Fibroblast of lung (primary cell): ENCODE measurements around the gene DIS3L2. TPM values are rescaled to one million over a fixed set of nuclear protein-coding genes. Genes with fewer than 3 reads are reported as not detected.

Source experiments
- DNase-seq, 2 donors: peaks; one replicate each; pipeline versions ENCODE4 v3.0.0 to v3.0.0-alpha.2; 2010; ENCODE audit warnings: low read depth in 2 of 2
- H2AFZ ChIP-seq: 2 replicates; pipeline ENCODE4 v1.5.1; 2012; ENCODE audit warnings: low read length, control low read depth, inconsistent platforms
- H3K27ac ChIP-seq: 2 replicates; pipeline ENCODE4 v1.5.1; 2011; ENCODE audit warnings: low read length, control low read depth; ENCODE audit not compliant: insufficient read depth
- H3K27me3 ChIP-seq: 2 replicates; pipeline ENCODE4 v1.5.1; 2011; ENCODE audit warnings: mild to moderate bottlenecking, low read length; ENCODE audit not compliant: control insufficient read depth, insufficient read depth
- H3K36me3 ChIP-seq: 2 replicates; pipeline ENCODE4 v1.5.1; 2011; ENCODE audit warnings: low read length; ENCODE audit not compliant: control insufficient read depth, insufficient read depth
- H3K4me1 ChIP-seq: 2 replicates; pipeline ENCODE4 v1.5.1; 2011; ENCODE audit warnings: low read length; ENCODE audit not compliant: control insufficient read depth, insufficient read depth; ENCODE audit errors: extremely low read depth
- H3K4me2 ChIP-seq: 2 replicates; pipeline ENCODE4 v1.5.1; 2011; ENCODE audit warnings: low read length, control low read depth; ENCODE audit not compliant: insufficient read depth; ENCODE audit errors: extremely low read depth
- H3K4me3 ChIP-seq, 4 experiments: fragments of 200-600 bp in 1 of 4; sonication (generic) in 1 of 4; replicated peaks in 1 of 4; 2 replicates each; pipeline ENCODE4 v1.5.1; 2011 to 2016; ENCODE audit warnings: low read length in 4 of 4, low read depth in 3 of 4, mild to moderate bottlenecking in 3 of 4, control low read depth in 2 of 4, inconsistent platforms in 1 of 4, mixed read lengths in 1 of 4; ENCODE audit not compliant: insufficient read depth in 1 of 4; ENCODE audit errors: control extremely low read depth in 1 of 4
- H3K79me2 ChIP-seq: 2 replicates; pipeline ENCODE4 v1.5.1; 2012; ENCODE audit warnings: mild to moderate bottlenecking, low read length, inconsistent platforms; ENCODE audit not compliant: control insufficient read depth, insufficient read depth
- H3K9ac ChIP-seq: 2 replicates; pipeline ENCODE4 v1.5.1; 2011; ENCODE audit warnings: mild to moderate bottlenecking, low read length, control low read depth; ENCODE audit not compliant: insufficient read depth
- H3K9me3 ChIP-seq: 2 replicates; pipeline ENCODE4 v1.5.1; 2012; ENCODE audit warnings: low read depth, low read length; ENCODE audit not compliant: control insufficient read depth, insufficient read depth
- H4K20me1 ChIP-seq: 2 replicates; pipeline ENCODE4 v1.5.1; 2011; ENCODE audit warnings: low read length; ENCODE audit not compliant: control insufficient read depth, insufficient read depth; ENCODE audit errors: extremely low read depth
- EZH2 ChIP-seq: IDR thresholded peaks from 2 replicates; pipeline ENCODE4 v1.5.1; 2012; ENCODE audit warnings: low read length, control low read depth, mild to moderate bottlenecking; ENCODE audit errors: missing control alignments
- polyA plus RNA-seq, 2 donors: library from polyadenylated mRNA; depleted of rRNA in 1 of 2; stranded (reverse) in 1 of 2; unstranded in 1 of 2; fragments of >200 nt; gene quantifications; 2 replicates each; pipeline ENCODE4 v1.2.1, GENCODE V29; 2011 to 2012; ENCODE audit warnings: missing spikeins in 1 of 2
- total RNA-seq: library from RNA; depleted of rRNA; stranded (reverse); fragments of >200 nt; gene quantifications from 2 replicates; pipeline ENCODE4 v1.2.1, GENCODE V29; 2014
- TF ChIP-seq, protein P1 (sequence below), 2 donors: IDR thresholded peaks in 1 of 2; conservative IDR thresholded peaks in 1 of 2; 1 replicate in 1 of 2; 2 replicates in 1 of 2; pipeline ENCODE4 v1.5.1; 2011 to 2012; ENCODE audit warnings: low read length in 2 of 2, control low read depth in 1 of 2, inconsistent platforms in 1 of 2, low read depth in 1 of 2, mild to moderate bottlenecking in 1 of 2

DIS3L2 gene
- total and polyA plus RNA-seq, 2 donors (not counting 1 experiment from before 2014, with no cell fraction given), result 5.2 to 15.2 TPM

DNA sequence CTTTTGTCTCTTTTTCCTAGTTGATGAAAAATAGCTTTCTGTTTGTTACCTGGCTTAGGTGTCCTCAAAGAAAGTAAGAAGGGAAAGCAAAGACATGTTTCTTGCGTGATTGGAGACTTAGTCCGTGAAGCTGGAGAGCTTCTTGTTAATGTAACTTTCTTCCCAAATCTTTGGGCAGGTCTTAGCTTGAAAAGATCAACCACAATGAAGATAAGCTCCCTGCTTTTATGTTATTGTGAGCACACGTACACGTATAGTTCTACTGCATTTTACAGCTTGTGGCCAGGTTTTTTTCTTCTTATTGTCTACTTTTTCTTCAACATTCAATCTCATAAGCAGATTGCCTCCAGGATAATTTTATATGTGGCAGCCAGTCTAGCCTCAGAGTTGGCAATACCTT, 99.8 kb downstream of the DIS3L2 start:
- Histone ChIP-seq H3K79me2 (no peaks in the 10 kb centered on the region), H3K9ac (no peak overlapping the region), H3K4me1 (no peaks in the 10 kb centered on the region), H3K4me2 (no peak overlapping the region), H3K4me3 (no peak overlapping the region), H3K36me3 (no peaks in the 10 kb centered on the region), H3K27ac (no peak overlapping the region), H4K20me1 (no peaks in the 10 kb centered on the region), H2AFZ (no peak overlapping the region), H3K9me3 (no peaks in the 10 kb centered on the region), H3K27me3 (no peaks in the 10 kb centered on the region)
- DNase-seq, result no peak
- no peak for TF ChIP-seq EZH2
- TF ChIP-seq, protein P1, sequence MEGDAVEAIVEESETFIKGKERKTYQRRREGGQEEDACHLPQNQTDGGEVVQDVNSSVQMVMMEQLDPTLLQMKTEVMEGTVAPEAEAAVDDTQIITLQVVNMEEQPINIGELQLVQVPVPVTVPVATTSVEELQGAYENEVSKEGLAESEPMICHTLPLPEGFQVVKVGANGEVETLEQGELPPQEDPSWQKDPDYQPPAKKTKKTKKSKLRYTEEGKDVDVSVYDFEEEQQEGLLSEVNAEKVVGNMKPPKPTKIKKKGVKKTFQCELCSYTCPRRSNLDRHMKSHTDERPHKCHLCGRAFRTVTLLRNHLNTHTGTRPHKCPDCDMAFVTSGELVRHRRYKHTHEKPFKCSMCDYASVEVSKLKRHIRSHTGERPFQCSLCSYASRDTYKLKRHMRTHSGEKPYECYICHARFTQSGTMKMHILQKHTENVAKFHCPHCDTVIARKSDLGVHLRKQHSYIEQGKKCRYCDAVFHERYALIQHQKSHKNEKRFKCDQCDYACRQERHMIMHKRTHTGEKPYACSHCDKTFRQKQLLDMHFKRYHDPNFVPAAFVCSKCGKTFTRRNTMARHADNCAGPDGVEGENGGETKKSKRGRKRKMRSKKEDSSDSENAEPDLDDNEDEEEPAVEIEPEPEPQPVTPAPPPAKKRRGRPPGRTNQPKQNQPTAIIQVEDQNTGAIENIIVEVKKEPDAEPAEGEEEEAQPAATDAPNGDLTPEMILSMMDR (conservative IDR thresholded peaks at IDR 0.05 in 1 of 2, IDR thresholded peaks at IDR 0.05 in 1 of 2; ENCODE audit: low read depth in 1 of 2, low read length in 2 of 2), result no peak

DNA sequence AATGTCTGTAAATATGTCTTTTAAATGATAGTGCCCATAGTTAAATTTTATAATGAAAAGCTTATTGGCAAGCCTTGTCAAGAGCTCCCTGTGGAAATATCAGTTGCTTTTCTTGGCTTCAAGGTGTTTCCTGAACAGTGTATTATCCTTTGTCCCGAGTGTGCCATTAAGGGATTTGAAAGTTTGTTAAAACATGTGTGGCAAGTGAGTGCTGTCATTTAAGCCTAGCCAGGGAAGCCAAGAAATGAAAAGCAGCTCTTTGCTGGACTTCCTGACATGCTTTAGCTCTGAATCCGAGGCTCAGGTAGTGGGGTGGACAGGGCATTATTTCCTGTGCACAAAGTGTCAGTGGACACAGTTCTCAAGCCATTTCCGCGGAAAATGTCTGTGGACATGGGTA, 111.5 kb downstream of the DIS3L2 start:
- H3K36me3 ChIP-seq, result no peaks in the 10 kb centered on the region
- H3K79me2 ChIP-seq, result no peaks in the 10 kb centered on the region
- TF ChIP-seq, protein P1 (conservative IDR thresholded peaks at IDR 0.05 in 1 of 2, IDR thresholded peaks at IDR 0.05 in 1 of 2; ENCODE audit: low read depth in 1 of 2, low read length in 2 of 2), result no peak
- no peak for TF ChIP-seq EZH2
- no peak overlapping the region for H3K27ac ChIP-seq
- H3K4me1 ChIP-seq, result peaks cover 2% of the 10 kb centered on the region
- no peak overlapping the region for H3K4me3 ChIP-seq
- no peak overlapping the region for H2AFZ ChIP-seq
- H3K27me3 ChIP-seq, result no peaks in the 10 kb centered on the region
- DNase-seq, result no peak
- no peaks in the 10 kb centered on the region for H3K9me3 ChIP-seq
- no peak overlapping the region for H3K4me2 ChIP-seq
- no peak overlapping the region for H3K9ac ChIP-seq
- no peaks in the 10 kb centered on the region for H4K20me1 ChIP-seq

DNA sequence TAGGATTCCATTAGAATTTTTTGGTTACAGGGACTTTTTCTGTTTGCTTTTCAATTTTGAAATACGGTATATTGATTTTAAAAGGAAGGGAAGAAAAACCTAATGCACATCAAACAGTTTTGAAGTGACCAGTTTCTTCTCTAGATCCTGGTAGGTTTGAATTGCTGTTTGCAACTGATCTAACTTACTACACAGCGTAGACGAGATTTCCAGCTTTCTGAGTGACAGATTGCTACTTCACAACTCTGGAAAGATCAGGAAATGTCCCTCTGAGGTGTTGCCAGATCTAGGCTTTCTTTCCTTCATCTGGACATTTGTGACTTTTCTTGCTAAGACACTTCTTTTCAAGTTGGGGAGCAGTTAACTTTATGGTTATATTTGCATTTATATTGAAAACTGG, 112.2 kb downstream of the DIS3L2 start:
- TF ChIP-seq EZH2, result no peak
- TF ChIP-seq, protein P1 (conservative IDR thresholded peaks at IDR 0.05 in 1 of 2, IDR thresholded peaks at IDR 0.05 in 1 of 2; ENCODE audit: low read depth in 1 of 2, low read length in 2 of 2), result no peak
- no peak overlapping the region for H3K9ac ChIP-seq
- no peaks in the 10 kb centered on the region for H3K9me3 ChIP-seq
- H3K79me2 ChIP-seq, result no peaks in the 10 kb centered on the region
- no peak overlapping the region for H3K4me3 ChIP-seq
- H2AFZ ChIP-seq, result no peak overlapping the region
- H3K4me2 ChIP-seq, result no peak overlapping the region
- no peak overlapping the region for H3K27ac ChIP-seq
- no peaks in the 10 kb centered on the region for H3K27me3 ChIP-seq
- DNase-seq, result no peak
- no peaks in the 10 kb centered on the region for H3K36me3 ChIP-seq
- H3K4me1 ChIP-seq, result peaks cover 2% of the 10 kb centered on the region
- no peaks in the 10 kb centered on the region for H4K20me1 ChIP-seq
